SK-N-SH (cell line): Measurements from ENCODE around the gene SYNPO2L.

Experiments used
- FOXM1 ChIP-seq: IDR thresholded peaks from 2 replicates; pipeline ENCODE4 v1.4.0; 2012; ENCODE audit warnings: low read depth, mild to moderate bottlenecking
- MAX ChIP-seq: IDR thresholded peaks from 2 replicates; pipeline ENCODE4 v1.4.0; 2012; ENCODE audit warnings: low read depth
- POLR2AphosphoS5 ChIP-seq: IDR thresholded peaks from 2 replicates; pipeline ENCODE4 v1.6.1; 2012; ENCODE audit warnings: low read depth, low read length
- SMC3 ChIP-seq: IDR thresholded peaks from 2 replicates; pipeline ENCODE4 v1.6.1; 2012; ENCODE audit warnings: low read depth, low read length, improper control_type of control experiment
- TEAD4 ChIP-seq: IDR thresholded peaks from 2 replicates; pipeline ENCODE4 v1.4.0; 2012; ENCODE audit warnings: mild to moderate bottlenecking, borderline replicate concordance; ENCODE audit not compliant: insufficient read depth
- YY1 ChIP-seq: IDR thresholded peaks from 2 replicates; pipeline ENCODE4 v1.4.0; 2012; ENCODE audit warnings: low read depth, mild to moderate bottlenecking

- TF ChIP-seq POLR2AphosphoS5, result no peak
- no peak for TF ChIP-seq TEAD4
- no peak for TF ChIP-seq MAX
- no peak for TF ChIP-seq FOXM1
- no peak for TF ChIP-seq YY1
- TF ChIP-seq SMC3, result no peak
These were observed 5.1 kb downstream of the SYNPO2L start for GRCh38 chr10:73650537-73651331.
